Fibroblast of lung (primary cell): ENCODE results near the gene ESRP2. TPM values are rescaled to one million over a fixed set of nuclear protein-coding genes. Genes with fewer than 3 reads are reported as not detected.

ENCODE experiments used
- DNase-seq, 2 donors: peaks; one replicate each; pipeline versions ENCODE4 v3.0.0 to v3.0.0-alpha.2; 2010; ENCODE audit warnings: low read depth in 2 of 2
- H2AFZ ChIP-seq: 2 replicates; pipeline ENCODE4 v1.5.1; 2012; ENCODE audit warnings: low read length, control low read depth, inconsistent platforms
- H3K27ac ChIP-seq: 2 replicates; pipeline ENCODE4 v1.5.1; 2011; ENCODE audit warnings: low read length, control low read depth; ENCODE audit not compliant: insufficient read depth
- H3K27me3 ChIP-seq: 2 replicates; pipeline ENCODE4 v1.5.1; 2011; ENCODE audit warnings: mild to moderate bottlenecking, low read length; ENCODE audit not compliant: control insufficient read depth, insufficient read depth
- H3K36me3 ChIP-seq: 2 replicates; pipeline ENCODE4 v1.5.1; 2011; ENCODE audit warnings: low read length; ENCODE audit not compliant: control insufficient read depth, insufficient read depth
- H3K4me1 ChIP-seq: 2 replicates; pipeline ENCODE4 v1.5.1; 2011; ENCODE audit warnings: low read length; ENCODE audit not compliant: control insufficient read depth, insufficient read depth; ENCODE audit errors: extremely low read depth
- H3K4me2 ChIP-seq: 2 replicates; pipeline ENCODE4 v1.5.1; 2011; ENCODE audit warnings: low read length, control low read depth; ENCODE audit not compliant: insufficient read depth; ENCODE audit errors: extremely low read depth
- H3K4me3 ChIP-seq, 4 experiments: fragments of 200-600 bp in 1 of 4; sonication (generic) in 1 of 4; replicated peaks in 1 of 4; 2 replicates each; pipeline ENCODE4 v1.5.1; 2011 to 2016; ENCODE audit warnings: low read length in 4 of 4, low read depth in 3 of 4, mild to moderate bottlenecking in 3 of 4, control low read depth in 2 of 4, inconsistent platforms in 1 of 4, mixed read lengths in 1 of 4; ENCODE audit not compliant: insufficient read depth in 1 of 4; ENCODE audit errors: control extremely low read depth in 1 of 4
- H3K79me2 ChIP-seq: 2 replicates; pipeline ENCODE4 v1.5.1; 2012; ENCODE audit warnings: mild to moderate bottlenecking, low read length, inconsistent platforms; ENCODE audit not compliant: control insufficient read depth, insufficient read depth
- H3K9ac ChIP-seq: 2 replicates; pipeline ENCODE4 v1.5.1; 2011; ENCODE audit warnings: mild to moderate bottlenecking, low read length, control low read depth; ENCODE audit not compliant: insufficient read depth
- H3K9me3 ChIP-seq: 2 replicates; pipeline ENCODE4 v1.5.1; 2012; ENCODE audit warnings: low read depth, low read length; ENCODE audit not compliant: control insufficient read depth, insufficient read depth
- H4K20me1 ChIP-seq: 2 replicates; pipeline ENCODE4 v1.5.1; 2011; ENCODE audit warnings: low read length; ENCODE audit not compliant: control insufficient read depth, insufficient read depth; ENCODE audit errors: extremely low read depth
- CTCF ChIP-seq, 2 donors: IDR thresholded peaks in 1 of 2; conservative IDR thresholded peaks in 1 of 2; 1 replicate in 1 of 2; 2 replicates in 1 of 2; pipeline ENCODE4 v1.5.1; 2011 to 2012; ENCODE audit warnings: low read length in 2 of 2, control low read depth in 1 of 2, inconsistent platforms in 1 of 2, low read depth in 1 of 2, mild to moderate bottlenecking in 1 of 2
- EZH2 ChIP-seq: IDR thresholded peaks from 2 replicates; pipeline ENCODE4 v1.5.1; 2012; ENCODE audit warnings: low read length, control low read depth, mild to moderate bottlenecking; ENCODE audit errors: missing control alignments
- polyA plus RNA-seq, 2 donors: library from polyadenylated mRNA; depleted of rRNA in 1 of 2; stranded (reverse) in 1 of 2; unstranded in 1 of 2; fragments of >200 nt; gene quantifications; 2 replicates each; pipeline ENCODE4 v1.2.1, GENCODE V29; 2011 to 2012; ENCODE audit warnings: missing spikeins in 1 of 2
- total RNA-seq: library from RNA; depleted of rRNA; stranded (reverse); fragments of >200 nt; gene quantifications from 2 replicates; pipeline ENCODE4 v1.2.1, GENCODE V29; 2014

Gene ESRP2
- total and polyA plus RNA-seq, 2 donors (not counting 1 experiment from before 2014, with no cell fraction given), result 0.08 to 0.17 TPM

- Histone ChIP-seq H3K9ac (no peak overlapping the region), H3K4me3 (no peak overlapping the region), H3K36me3 (peaks cover 2% of the 10 kb centered on the region), H4K20me1 (no peaks in the 10 kb centered on the region), H3K79me2 (no peaks in the 10 kb centered on the region), H3K27me3 (no peaks in the 10 kb centered on the region), H3K27ac (no peak overlapping the region), H3K4me1 (peaks cover 3% of the 10 kb centered on the region), H3K9me3 (no peaks in the 10 kb centered on the region), H3K4me2 (no peak overlapping the region), H2AFZ (no peak overlapping the region)
- TF ChIP-seq CTCF (conservative IDR thresholded peaks at IDR 0.05 in 1 of 2, IDR thresholded peaks at IDR 0.05 in 1 of 2; ENCODE audit: low read depth in 1 of 2, low read length in 2 of 2) (no peak), EZH2 (no peak)
- DNase-seq, result no peak
Observed at GRCh38 chr16:68230956-68231355, 5.0 kb downstream of the ESRP2 start.

- no peak for TF ChIP-seq CTCF (conservative IDR thresholded peaks at IDR 0.05 in 1 of 2, IDR thresholded peaks at IDR 0.05 in 1 of 2; ENCODE audit: low read depth in 1 of 2, low read length in 2 of 2)
- no peak for TF ChIP-seq EZH2
- Histone ChIP-seq H2AFZ (no peak overlapping the region), H3K4me2 (no peak overlapping the region), H3K36me3 (peaks cover 2% of the 10 kb centered on the region), H3K79me2 (no peaks in the 10 kb centered on the region), H3K9me3 (no peaks in the 10 kb centered on the region), H4K20me1 (no peaks in the 10 kb centered on the region), H3K4me1 (peaks cover 3% of the 10 kb centered on the region), H3K27ac (no peak overlapping the region), H3K4me3 (no peak overlapping the region), H3K27me3 (no peaks in the 10 kb centered on the region), H3K9ac (no peak overlapping the region)
- no peak for DNase-seq
Observed at GRCh38 chr16:68230176-68230571, 5.8 kb downstream of the ESRP2 start.

GRCh38 chr16:68229431-68230175 is 6.3 kb downstream of the ESRP2 start:
- no peak overlapping the region for H3K4me2 ChIP-seq
- H3K4me3 ChIP-seq, result no peak overlapping the region
- no peak overlapping the region for H3K9ac ChIP-seq
- H3K79me2 ChIP-seq, result no peaks in the 10 kb centered on the region
- H4K20me1 ChIP-seq, result no peaks in the 10 kb centered on the region
- peaks cover 2% of the 10 kb centered on the region for H3K36me3 ChIP-seq
- H2AFZ ChIP-seq, result no peak overlapping the region
- TF ChIP-seq CTCF (conservative IDR thresholded peaks at IDR 0.05 in 1 of 2, IDR thresholded peaks at IDR 0.05 in 1 of 2; ENCODE audit: low read depth in 1 of 2, low read length in 2 of 2), result peak; percentile 90 to 94
- TF ChIP-seq EZH2, result no peak
- H3K27me3 ChIP-seq, result no peaks in the 10 kb centered on the region
- peaks cover 3% of the 10 kb centered on the region for H3K4me1 ChIP-seq
- no peaks in the 10 kb centered on the region for H3K9me3 ChIP-seq
- peak; percentile 49 to 75 for DNase-seq
- H3K27ac ChIP-seq, result no peak overlapping the region
